GM12801 (cell line): ENCODE data around the gene PAK1.

Experiments used
- CTCF ChIP-seq: IDR thresholded peaks from one replicate; pipeline ENCODE4 v1.5.1; 2011; ENCODE audit warnings: control low read depth; ENCODE audit not compliant: insufficient read length; ENCODE audit errors: extremely low read depth

Gene PAK1

GRCh38 chr11:77379253-77379652 lies 94.6 kb downstream of the PAK1 start:
- no peak for TF ChIP-seq CTCF

GRCh38 chr11:77377734-77378133 lies 96.2 kb downstream of the PAK1 start:
- no peak for TF ChIP-seq CTCF

- no peak for TF ChIP-seq CTCF
Measured at GRCh38 chr11:77375107-77375506, 98.8 kb downstream of the PAK1 start.

- TF ChIP-seq CTCF = no peak
Measured at GRCh38 chr11:77374611-77375031, 99.3 kb downstream of the PAK1 start.

- no peak for TF ChIP-seq CTCF
Measured at GRCh38 chr11:77374108-77374507, 99.8 kb downstream of the PAK1 start.

GRCh38 chr11:77372726-77373125 lies 101.2 kb downstream of the PAK1 start:
- no peak for TF ChIP-seq CTCF

- TF ChIP-seq CTCF = no peak
Measured at GRCh38 chr11:77371646-77372045, 102.2 kb downstream of the PAK1 start.

GRCh38 chr11:77370217-77370616 lies 103.7 kb downstream of the PAK1 start:
- no peak for TF ChIP-seq CTCF
